Stimulated activated naive CD4-positive, alpha-beta T cell (primary cell): ENCODE results near the gene C19orf44.

Experiments
- DNase-seq, 6 experiments: peaks; one replicate each; lab custom pipeline; 2025; lab: John Stamatoyannopoulos, UW

Gene C19orf44

DNA sequence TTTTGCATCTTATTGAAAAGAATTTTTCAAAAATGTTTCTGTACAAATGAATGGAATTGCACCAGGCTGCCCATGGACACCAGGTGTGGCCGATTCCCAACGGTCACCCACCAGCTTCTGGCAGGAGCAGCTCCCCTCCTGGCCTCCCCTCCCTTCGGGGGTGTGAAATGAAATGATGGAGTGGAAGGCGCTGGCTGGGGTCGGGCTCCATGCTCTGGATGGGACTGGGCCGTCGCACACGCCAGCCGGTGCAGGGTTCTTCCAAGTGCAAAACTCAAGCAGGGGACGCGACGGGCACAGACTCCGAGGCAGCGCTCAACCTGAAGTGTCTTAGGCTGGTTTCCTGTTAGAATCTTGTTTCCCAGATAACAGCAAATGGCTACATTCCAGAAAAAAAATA is 21.9 kb downstream of the C19orf44 start:
- DNase-seq = no peak

- DNase-seq = no peak
Measured at GRCh38 chr19:16518483-16519229, 22.5 kb downstream of the C19orf44 start.

- DNase-seq = no peak
Measured at GRCh38 chr19:16519230-16519687, 23.1 kb downstream of the C19orf44 start.

DNA sequence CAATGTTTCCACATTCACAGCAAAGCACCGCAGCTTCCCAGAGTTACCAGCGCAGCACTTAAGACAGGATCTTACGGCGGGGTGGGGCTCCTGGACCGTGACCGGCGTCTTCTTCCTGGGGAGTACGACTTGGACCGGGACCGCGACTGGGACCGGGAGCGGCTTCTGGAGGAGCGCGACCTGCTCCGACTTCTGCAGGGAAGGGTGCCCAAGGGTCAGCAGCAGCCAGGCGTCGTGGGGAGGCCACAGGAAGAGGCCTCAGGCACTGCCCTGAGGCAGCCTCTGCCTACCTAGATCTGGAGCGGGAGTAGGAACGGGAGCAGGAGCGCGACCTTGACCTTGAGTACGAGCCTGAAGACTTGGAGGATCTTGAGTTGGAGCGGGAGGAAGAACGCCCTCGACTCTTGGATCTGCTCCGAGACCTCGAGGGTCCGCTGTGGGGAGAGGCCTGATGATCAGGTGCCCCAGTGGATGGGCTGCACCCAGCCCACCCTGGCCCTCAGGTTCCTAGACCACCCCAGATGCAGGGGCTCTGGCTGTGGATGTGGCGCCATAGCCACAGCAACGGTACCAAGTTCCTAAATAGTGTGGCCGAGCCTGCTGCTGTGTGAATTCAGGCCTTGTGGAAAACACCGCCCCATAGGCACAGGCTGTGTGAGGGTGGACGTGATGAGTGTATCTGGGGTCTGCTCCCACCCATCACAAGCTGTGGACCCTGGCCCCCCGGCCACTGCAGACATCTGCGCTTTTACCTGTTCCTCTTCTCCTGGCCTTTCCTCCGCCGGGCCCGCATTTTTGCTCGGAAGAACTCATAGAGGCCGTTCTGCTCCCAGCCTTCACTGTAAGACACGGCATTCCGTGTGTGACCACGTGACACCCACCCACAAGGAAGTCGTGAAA is 24.1 kb downstream of the C19orf44 start:
- no peak for DNase-seq

DNA sequence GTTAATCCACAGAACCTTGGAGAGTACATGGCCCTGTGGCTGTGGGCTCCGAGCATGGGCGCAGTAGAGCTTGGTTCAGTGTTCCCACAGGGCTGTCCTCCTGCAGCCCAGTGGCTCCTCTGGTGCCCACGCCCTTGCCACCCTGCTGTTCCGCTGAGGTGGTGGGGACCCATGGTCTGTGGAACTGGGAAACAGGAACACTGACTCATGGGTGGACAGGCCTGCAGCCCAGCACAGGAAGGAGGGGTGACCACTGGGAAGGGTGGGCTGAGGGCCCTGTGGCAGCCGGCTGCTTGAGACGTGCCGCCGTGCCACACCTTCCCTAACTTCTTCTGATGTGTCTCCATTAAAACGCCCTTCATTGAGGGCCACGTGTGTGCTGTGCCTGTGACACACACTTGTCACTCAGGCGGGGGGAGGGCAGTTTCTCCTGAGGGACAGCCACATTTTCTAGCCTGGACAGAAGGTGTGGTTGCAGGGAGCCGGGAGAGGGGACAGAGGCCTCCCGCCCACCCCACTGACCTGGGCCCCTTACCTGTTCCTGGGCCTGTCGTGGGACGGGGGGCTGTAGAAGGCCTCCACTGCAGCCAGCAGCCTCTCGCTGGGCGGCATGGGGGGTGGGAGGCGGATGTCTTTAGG is 24.9 kb downstream of the C19orf44 start:
- no peak for DNase-seq

DNA sequence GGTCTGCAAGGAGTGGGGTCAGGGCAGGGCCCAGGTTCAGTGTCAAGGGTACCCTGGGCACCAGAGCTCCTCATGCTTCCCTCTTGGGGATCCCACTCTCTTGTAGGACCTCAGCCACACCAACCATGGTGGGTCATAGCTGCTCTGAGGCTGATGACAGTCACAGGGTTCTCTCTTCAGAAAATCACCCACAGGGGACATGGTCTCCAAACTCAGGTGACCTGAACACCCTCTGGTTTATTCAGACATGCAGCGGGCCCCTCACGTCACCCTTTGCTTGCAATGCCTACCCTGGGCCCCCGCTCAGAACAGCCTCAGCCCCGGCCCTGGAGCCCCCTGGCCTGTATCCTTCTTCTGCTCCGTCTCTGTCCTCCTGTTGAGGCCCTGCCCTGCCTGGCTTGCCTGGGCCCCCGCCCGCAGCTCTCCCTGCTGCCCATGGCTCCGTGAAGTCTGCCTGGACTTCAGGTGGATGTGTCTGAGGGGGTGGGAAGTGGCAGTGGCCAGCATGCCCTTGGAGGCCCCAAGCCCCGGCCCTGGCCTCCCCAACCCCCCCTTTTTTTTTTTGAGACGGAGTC is 25.6 kb downstream of the C19orf44 start:
- DNase-seq = no peak

GRCh38 chr19:16522559-16523377 is 26.6 kb downstream of the C19orf44 start:
- DNase-seq = no peak

DNA sequence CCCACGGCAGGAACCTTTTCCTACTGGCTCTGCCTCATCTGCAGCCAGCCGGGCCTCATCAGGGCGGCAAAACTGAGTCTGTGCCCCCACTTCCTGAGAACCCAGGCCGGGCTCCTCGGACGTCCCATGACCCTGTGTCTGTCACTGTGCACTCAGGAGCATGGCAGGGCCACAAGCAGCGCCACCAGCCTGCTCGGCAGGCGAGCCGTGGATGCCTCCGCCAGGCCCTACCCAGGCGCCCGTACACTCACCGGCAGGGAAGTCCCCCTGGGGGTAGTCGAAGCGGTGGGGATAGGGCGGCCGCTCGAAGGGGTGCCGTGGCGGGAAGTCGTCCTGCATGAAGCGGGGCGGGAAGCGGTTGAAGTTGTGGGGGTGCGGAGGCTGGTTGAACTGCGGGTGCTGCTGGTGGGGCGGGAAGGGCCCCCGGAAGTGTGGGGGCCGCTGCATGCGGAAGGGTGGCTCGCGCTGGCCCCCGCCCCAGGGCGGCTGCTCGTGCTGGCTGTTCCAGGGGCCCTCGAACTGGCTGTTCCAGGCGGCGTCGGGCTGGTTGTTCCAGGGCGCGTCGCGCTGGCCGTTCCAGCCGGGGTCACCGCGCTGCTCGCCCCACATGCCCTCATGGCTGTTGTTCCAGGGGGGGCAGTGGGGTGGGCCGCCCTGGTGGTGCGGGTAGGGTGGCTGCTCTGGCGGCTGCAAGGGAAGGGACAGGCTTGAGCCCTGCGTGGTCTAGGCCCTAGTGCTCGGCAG is 29.0 kb downstream of the C19orf44 start:
- DNase-seq = no peak

DNA sequence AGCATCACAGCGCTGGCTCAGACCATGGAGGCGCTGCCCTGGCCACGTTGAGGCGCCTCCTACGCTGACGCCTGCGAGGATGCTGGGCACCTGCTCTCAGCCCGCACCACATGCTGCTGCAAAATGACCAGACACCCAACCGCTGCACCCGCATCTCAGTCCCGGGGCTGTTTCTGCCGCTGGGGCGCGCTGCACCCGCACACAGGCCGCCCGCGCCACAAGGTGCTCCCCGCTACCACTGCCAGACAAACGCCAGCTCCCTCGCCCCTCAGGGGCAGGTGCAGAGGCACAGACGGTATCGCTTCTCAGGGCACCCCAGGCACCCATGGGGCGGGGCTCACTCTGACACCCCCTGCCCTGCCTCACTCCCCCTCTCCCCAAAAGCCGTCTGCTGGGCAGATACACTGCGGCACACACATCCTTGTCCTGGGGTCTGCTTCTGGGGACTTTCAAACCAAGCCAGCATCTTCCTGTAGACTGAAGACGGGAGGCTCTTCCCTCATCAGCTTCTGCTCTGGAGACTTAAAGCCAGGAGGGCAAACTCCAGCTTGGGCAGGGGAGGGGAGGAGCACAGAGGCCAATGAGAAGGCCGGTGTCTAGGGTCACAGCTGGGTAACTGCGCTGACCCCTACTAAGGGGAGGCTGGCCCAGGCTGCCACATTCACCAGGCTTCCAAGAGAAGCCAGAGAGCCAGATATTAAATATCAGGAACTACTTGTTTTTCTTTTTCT is 29.7 kb downstream of the C19orf44 start:
- DNase-seq = no peak

DNA sequence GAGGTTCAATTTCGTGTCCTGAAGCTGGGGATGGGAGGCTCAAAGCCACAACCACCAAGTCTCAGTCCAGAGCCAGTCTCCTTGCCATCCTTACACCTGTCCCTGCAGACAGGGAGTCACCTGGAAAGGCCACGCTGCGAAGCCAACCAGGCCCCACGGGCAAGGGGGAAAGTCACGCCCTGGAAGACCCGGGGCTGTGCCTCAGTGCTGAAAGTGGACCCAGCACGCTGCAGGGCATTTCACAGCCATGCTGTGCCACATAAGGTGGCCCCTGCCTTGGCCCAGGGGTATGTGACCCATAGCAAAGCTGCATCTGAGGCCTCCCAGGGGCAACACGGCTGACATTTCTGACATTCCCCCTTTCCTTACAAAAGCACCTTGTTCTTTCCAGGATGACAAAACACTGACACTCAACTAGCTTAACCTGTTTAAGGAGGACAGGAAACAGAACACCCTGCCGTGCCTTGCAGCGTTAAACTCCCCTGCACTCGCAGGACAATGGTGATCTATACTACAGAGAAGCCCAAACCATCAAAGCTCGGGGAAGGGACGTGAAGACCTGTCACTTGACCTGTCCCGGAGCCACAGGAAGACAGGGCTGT is 31.2 kb downstream of the C19orf44 start:
- no peak for DNase-seq

GRCh38 chr19:16527971-16528521 is 31.9 kb downstream of the C19orf44 start:
- DNase-seq = peak in 5 of 6 experiments; percentile 11 to 55 (median 32)

GRCh38 chr19:16529466-16530144 is 33.4 kb downstream of the C19orf44 start:
- DNase-seq = no peak

DNA sequence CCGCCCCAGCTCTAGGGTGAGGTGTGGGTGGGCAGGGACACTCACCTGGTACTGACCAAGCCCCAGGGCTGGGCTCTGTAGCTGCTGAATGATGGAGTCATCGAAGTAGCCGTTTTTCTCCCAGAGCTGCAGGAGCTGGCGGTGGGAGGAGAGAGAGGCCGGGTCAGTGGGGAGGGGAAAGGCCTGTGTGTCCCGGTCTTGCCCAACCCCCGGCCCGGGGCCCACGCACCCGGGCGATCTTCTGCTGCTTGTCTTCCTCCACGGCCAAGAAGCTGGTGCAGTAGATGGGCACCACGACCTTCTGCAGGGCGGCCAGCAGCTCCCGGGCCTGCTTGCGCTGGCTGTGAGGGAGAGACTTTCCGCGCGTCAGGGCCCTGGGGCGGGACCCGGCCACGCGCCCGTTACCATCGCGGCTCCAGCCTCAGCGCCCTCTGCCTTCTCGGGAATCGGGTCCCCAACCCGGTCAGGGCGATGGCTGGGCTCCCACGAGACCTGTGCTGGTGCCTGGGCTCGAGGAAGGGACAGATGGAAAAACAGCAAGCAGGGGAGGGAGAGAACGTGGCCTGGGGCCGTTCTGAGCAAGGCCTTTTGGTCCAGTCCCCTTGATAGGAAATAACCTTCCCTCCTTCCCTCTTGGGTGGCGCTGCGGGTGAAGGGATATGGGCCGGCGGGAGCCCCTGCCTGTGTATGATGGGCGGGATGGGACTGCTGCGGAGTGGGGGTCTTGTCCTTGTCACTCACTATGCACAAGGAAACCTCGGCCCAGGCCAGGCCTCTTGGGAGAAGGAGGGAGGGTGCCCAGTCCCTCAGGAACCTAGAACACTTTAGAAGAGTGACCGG is 34.6 kb downstream of the C19orf44 start:
- DNase-seq = no peak

DNA sequence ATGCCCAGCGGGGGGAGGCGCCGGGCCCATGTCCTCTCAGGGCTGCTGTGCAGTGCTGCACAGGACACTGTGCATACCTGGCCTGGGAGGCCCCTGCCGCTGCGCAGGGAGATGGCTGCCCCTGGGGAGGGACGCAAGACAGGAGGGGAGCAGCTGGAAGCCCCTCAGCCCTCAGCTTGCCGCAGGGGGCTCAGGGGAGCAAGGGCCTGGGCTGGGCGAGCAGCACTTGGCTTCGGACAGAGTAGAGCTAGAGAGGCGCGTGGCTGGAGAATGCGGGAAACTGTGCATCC is 35.1 kb downstream of the C19orf44 start:
- DNase-seq = no peak

DNA sequence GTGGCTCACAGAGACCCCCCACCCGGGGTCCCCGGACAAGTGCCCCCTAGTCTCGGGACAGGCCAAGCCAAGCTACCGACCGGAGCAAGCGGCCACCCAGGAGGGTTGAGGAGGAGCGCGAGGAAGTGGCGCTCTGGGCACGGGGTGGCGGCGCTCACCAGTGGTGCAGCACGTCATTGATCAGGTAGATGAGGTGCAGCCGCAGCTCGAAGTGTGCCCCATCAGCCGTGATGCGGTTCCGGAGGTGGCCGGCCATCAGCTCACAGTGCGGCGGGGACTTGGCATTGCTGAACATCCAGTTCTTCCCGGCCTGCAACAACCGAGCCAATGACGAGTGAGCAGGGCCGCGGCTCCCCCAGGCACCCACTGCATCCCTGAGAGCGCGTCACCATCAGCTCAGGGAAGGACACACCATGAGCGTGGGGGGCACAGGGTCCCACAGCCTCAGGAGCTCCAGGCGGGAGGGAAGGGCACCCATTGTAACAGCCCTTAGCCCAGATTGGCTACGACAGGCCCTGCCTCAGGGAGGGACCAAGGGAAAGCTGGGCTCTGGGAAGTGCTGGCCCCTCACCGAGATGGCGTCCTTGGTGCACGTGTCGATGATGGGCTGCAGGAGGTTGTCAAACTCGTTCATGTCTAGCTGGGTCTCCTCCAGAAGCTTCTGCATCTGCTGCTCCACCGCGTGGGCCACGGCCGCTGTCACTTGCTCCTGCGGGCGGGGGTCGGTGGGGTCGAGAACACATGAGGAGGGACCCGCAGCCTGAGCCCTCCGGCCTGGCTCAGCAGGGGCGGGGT is 36.4 kb downstream of the C19orf44 start:
- no peak for DNase-seq

- no peak for DNase-seq
Measured at GRCh38 chr19:16535381-16535780, 39.2 kb downstream of the C19orf44 start.

DNA sequence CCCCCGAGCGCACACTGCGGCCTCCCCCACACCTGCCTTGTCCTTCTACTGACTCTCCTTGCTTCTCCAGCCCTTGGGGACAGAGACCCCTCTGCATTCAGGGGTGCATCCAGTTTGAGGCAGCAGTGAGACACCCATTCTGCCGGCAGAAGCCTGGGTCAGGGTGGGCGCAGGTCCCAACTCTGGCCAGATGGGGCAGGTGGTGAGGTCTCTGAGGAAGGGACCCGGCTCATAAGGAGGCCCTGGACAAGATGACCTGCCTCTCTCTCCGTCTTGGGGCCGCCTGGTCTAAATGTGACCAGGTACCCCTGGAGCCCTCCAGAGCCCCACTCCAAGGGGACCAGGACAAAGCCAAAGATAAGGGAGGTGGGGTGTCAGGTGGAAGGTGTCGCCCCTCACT is 39.9 kb downstream of the C19orf44 start:
- DNase-seq = no peak
